ENCODE measurements around the gene SCFD1. TPM values are rescaled to one million over a fixed set of nuclear protein-coding genes. Genes with fewer than 3 reads are reported as not detected.

SCFD1 gene
- total RNA-seq, 1 donor from 2014 or later = 41.0 TPM

GRCh38 chr14:30751646-30752416 lies 129.7 kb downstream of the SCFD1 start:
- no peak for TF ChIP-seq CTCF (IDR thresholded peaks at IDR 0.05)
- DNase-seq (ENCODE audit: low spot score in 2 of 2) = no peak
- no peak overlapping the region for H3K27ac ChIP-seq

GRCh38 chr14:30753452-30753851 lies 131.3 kb downstream of the SCFD1 start:
- DNase-seq (ENCODE audit: low spot score in 2 of 2) = no peak
- intact Hi-C loops (cut with DNase I) = no loop called here

More at GRCh38 chr14:30751646-30752416, 129.7 kb downstream of the SCFD1 start:
- Histone ChIP-seq H3K9me3 (no peaks in the 10 kb centered on the region), H3K27me3 (no peaks in the 10 kb centered on the region), H3K36me3 (no peaks in the 10 kb centered on the region), H3K4me1 (no peaks in the 10 kb centered on the region), H3K4me3 (no peak overlapping the region)
- intact Hi-C loops (cut with DNase I) = no loop called here

GRCh38 chr14:30754778-30755177 lies 132.7 kb downstream of the SCFD1 start:
- Histone ChIP-seq H3K4me1 (no peaks in the 10 kb centered on the region), H3K27ac (no peak overlapping the region), H3K36me3 (no peaks in the 10 kb centered on the region), H3K9me3 (no peaks in the 10 kb centered on the region), H3K4me3 (no peak overlapping the region), H3K27me3 (no peaks in the 10 kb centered on the region)
- intact Hi-C loops (cut with DNase I) = no loop called here
- no peak for TF ChIP-seq CTCF (IDR thresholded peaks at IDR 0.05)
- DNase-seq (ENCODE audit: low spot score in 2 of 2) = no peak

More at GRCh38 chr14:30753452-30753851, 131.3 kb downstream of the SCFD1 start:
- no peaks in the 10 kb centered on the region for H3K4me1 ChIP-seq
- no peak overlapping the region for H3K27ac ChIP-seq
- no peak overlapping the region for H3K4me3 ChIP-seq
- no peaks in the 10 kb centered on the region for H3K9me3 ChIP-seq
- H3K36me3 ChIP-seq = no peaks in the 10 kb centered on the region
- no peak for TF ChIP-seq CTCF (IDR thresholded peaks at IDR 0.05)
- H3K27me3 ChIP-seq = no peaks in the 10 kb centered on the region

- H3K4me1 ChIP-seq = no peaks in the 10 kb centered on the region
- no peak overlapping the region for H3K4me3 ChIP-seq
- no peaks in the 10 kb centered on the region for H3K36me3 ChIP-seq
- peaks cover 0 to 2% of the 10 kb centered on the region in 2 donors for H3K9me3 ChIP-seq
- H3K27ac ChIP-seq = no peak overlapping the region
- no peaks in the 10 kb centered on the region for H3K27me3 ChIP-seq
- intact Hi-C loops (cut with DNase I) = no loop called here
- DNase-seq (ENCODE audit: low spot score in 2 of 2) = no peak
- no peak for TF ChIP-seq CTCF (IDR thresholded peaks at IDR 0.05)
These were observed 134.5 kb downstream of the SCFD1 start for GRCh38 chr14:30756594-30756993.

GRCh38 chr14:30757082-30757481 lies 135.0 kb downstream of the SCFD1 start:
- Histone ChIP-seq H3K36me3 (no peaks in the 10 kb centered on the region), H3K27me3 (no peaks in the 10 kb centered on the region), H3K4me1 (no peaks in the 10 kb centered on the region), H3K27ac (no peak overlapping the region), H3K9me3 (peaks cover 0 to 5% of the 10 kb centered on the region in 2 donors), H3K4me3 (no peak overlapping the region)
- TF ChIP-seq CTCF (IDR thresholded peaks at IDR 0.05) = no peak
- intact Hi-C loops (cut with DNase I) = no loop called here
- DNase-seq (ENCODE audit: low spot score in 2 of 2) = no peak

All from ascending aorta (tissue), 2 donors.